ENCODE measurements around the gene TEKT5. TPM values are rescaled to one million over a fixed set of nuclear protein-coding genes. Genes with fewer than 3 reads are reported as not detected.

Gene TEKT5
- total RNA-seq, 1 experiment from 2014 or later, result not detected

- ChIA-PET CTCF (no interaction called here), POLR2A (no interaction called here)
- H3K4me3 Mint-ChIP-seq (ENCODE audit: unreplicated experiment), result no peak overlapping the region
- no peak overlapping the region for H3K4me3 ChIP-seq (ENCODE audit: low read depth, low read length)
- peaks cover 16% of the 10 kb centered on the region for H3K4me1 ChIP-seq
- H3K27me3 Mint-ChIP-seq (ENCODE audit: insufficient read depth, unreplicated experiment), result no peaks in the 10 kb centered on the region
- H3K27ac Mint-ChIP-seq (ENCODE audit: unreplicated experiment), result no peak overlapping the region
- H3K4me1 Mint-ChIP-seq (ENCODE audit: low read depth, unreplicated experiment), result peaks cover 2% of the 10 kb centered on the region
- intact Hi-C loops (cut with micrococcal nuclease; ENCODE audit: unreplicated experiment), result no loop called here
- H3K27me3 ChIP-seq (replicated peaks; ENCODE audit: control insufficient read depth, insufficient read depth, low read length), result no peaks in the 10 kb centered on the region
- DNase-seq, result peak in 1 of 2 experiments; percentile 30
- TF ChIP-seq CTCF (IDR thresholded peaks at IDR 0.05; ENCODE audit: insufficient read depth in 1 of 2, low read depth in 1 of 2, low read length in 1 of 2, severe bottlenecking in 1 of 2, unreplicated experiment in 1 of 2), result no peak
- no peaks in the 10 kb centered on the region for H3K9me3 ChIP-seq
- no peaks in the 10 kb centered on the region for H3K9me3 Mint-ChIP-seq (ENCODE audit: unreplicated experiment)
- H3K36me3 ChIP-seq (ENCODE audit: control insufficient read depth, insufficient read depth, low read length), result no peaks in the 10 kb centered on the region
- BruUV-seq (replicated peaks), result no TSS peak
- H3K36me3 Mint-ChIP-seq (ENCODE audit: insufficient read depth, unreplicated experiment), result no peaks in the 10 kb centered on the region
Observed at GRCh38 chr16:10647721-10648296, 46.9 kb downstream of the TEKT5 start.

DNA sequence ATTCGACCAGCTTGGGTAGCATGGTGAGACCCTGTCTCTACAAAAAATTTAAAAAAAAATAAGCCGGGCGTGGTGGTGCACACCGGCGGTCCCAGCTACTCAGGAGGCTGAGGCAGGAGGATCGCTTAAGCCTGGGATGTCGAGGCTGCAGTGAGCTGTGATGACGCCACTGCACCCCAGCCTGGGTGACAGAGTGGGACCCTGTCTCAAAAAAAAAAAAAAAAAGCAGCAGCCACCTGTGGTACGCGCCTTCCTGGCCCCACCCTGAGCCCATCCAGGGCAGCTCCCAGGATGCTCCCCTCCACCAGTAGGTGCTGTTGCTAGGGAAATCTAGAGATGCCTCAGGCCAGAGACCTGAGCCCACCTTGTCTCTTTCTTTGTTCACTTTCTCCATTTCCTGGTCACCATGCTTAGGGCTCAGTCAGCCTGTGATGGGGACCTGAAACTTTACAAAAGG, 47.4 kb downstream of the TEKT5 start:
- no peaks in the 10 kb centered on the region for H3K27me3 Mint-ChIP-seq (ENCODE audit: insufficient read depth, unreplicated experiment)
- TF ChIP-seq CTCF (IDR thresholded peaks at IDR 0.05; ENCODE audit: insufficient read depth in 1 of 2, low read depth in 1 of 2, low read length in 1 of 2, severe bottlenecking in 1 of 2, unreplicated experiment in 1 of 2), result no peak
- no peak overlapping the region for H3K4me3 Mint-ChIP-seq (ENCODE audit: unreplicated experiment)
- H3K27ac Mint-ChIP-seq (ENCODE audit: unreplicated experiment), result no peak overlapping the region
- no peaks in the 10 kb centered on the region for H3K9me3 ChIP-seq
- no peaks in the 10 kb centered on the region for H3K36me3 ChIP-seq (ENCODE audit: control insufficient read depth, insufficient read depth, low read length)
- no peak for DNase-seq
- ChIA-PET POLR2A (no interaction called here), CTCF (no interaction called here)
- H3K4me3 ChIP-seq (ENCODE audit: low read depth, low read length), result no peak overlapping the region
- no peaks in the 10 kb centered on the region for H3K27me3 ChIP-seq (replicated peaks; ENCODE audit: control insufficient read depth, insufficient read depth, low read length)
- no TSS peak for BruUV-seq (replicated peaks)
- intact Hi-C loops (cut with micrococcal nuclease; ENCODE audit: unreplicated experiment), result no loop called here
- peaks cover 21% of the 10 kb centered on the region for H3K4me1 ChIP-seq
- H3K36me3 Mint-ChIP-seq (ENCODE audit: insufficient read depth, unreplicated experiment), result no peaks in the 10 kb centered on the region
- H3K9me3 Mint-ChIP-seq (ENCODE audit: unreplicated experiment), result no peaks in the 10 kb centered on the region
- peaks cover 8% of the 10 kb centered on the region for H3K4me1 Mint-ChIP-seq (ENCODE audit: low read depth, unreplicated experiment)

GRCh38 chr16:10646581-10647263, 48.0 kb downstream of the TEKT5 start:
- no TSS peak for BruUV-seq (replicated peaks)
- Histone ChIP-seq H3K27me3 (replicated peaks; ENCODE audit: control insufficient read depth, insufficient read depth, low read length) (no peaks in the 10 kb centered on the region), H3K36me3 (ENCODE audit: control insufficient read depth, insufficient read depth, low read length) (no peaks in the 10 kb centered on the region), H3K4me3 (ENCODE audit: low read depth, low read length) (no peak overlapping the region), H3K4me1 (peaks cover 27% of the 10 kb centered on the region), H3K9me3 (no peaks in the 10 kb centered on the region)
- ChIA-PET CTCF (no interaction called here), POLR2A (interaction anchor here (0.7 kb wide), 1 partner anchor 1713 kb away, joined by 3 read pairs; no protein-coding TSS in a partner anchor)
- Mint-ChIP-seq H3K36me3 (ENCODE audit: insufficient read depth, unreplicated experiment) (no peaks in the 10 kb centered on the region), H3K4me1 (ENCODE audit: low read depth, unreplicated experiment) (peaks cover 13% of the 10 kb centered on the region), H3K27ac (ENCODE audit: unreplicated experiment) (no peak overlapping the region), H3K27me3 (ENCODE audit: insufficient read depth, unreplicated experiment) (no peaks in the 10 kb centered on the region), H3K9me3 (ENCODE audit: unreplicated experiment) (no peaks in the 10 kb centered on the region), H3K4me3 (ENCODE audit: unreplicated experiment) (no peak overlapping the region)
- TF ChIP-seq CTCF (IDR thresholded peaks at IDR 0.05; ENCODE audit: insufficient read depth in 1 of 2, low read depth in 1 of 2, low read length in 1 of 2, severe bottlenecking in 1 of 2, unreplicated experiment in 1 of 2), result no peak
- DNase-seq, result no peak
- intact Hi-C loops (cut with micrococcal nuclease; ENCODE audit: unreplicated experiment), result no loop called here

Measured in Caco-2 (cell line).